SK-N-SH (cell line): ENCODE data around the gene COX6A1. TPM values are rescaled to one million over a fixed set of nuclear protein-coding genes. Genes with fewer than 3 reads are reported as not detected.

ENCODE experiments used
- CTCF ChIA-PET: fragments of 300-600, 350-600 bp; formaldehyde crosslinking; extraction: SDS; loops from one replicate; lab custom pipeline; 2021; lab: Yijun Ruan, JAX
- POLR2A ChIA-PET: fragments of 350-600 bp; sonication (Branson Sonifier 250); formaldehyde crosslinking; extraction: SDS; loops from one replicate; lab custom pipeline; 2020; ENCODE audit warnings: antibody characterized with exemption, inconsistent platforms; lab: Yijun Ruan, JAX
- DNase-seq: peaks from one replicate; pipeline ENCODE4 v3.0.0; 2012
- H2AFZ ChIP-seq: fragments of 200-600 bp; sonication (generic); 2 replicates; pipeline ENCODE4 v1.8.1; 2016; ENCODE audit warnings: antibody characterized with exemption, mild to moderate bottlenecking, low read depth
- H3F3A ChIP-seq: fragments of 200-600 bp; sonication (generic); replicated peaks from 2 replicates; pipeline ENCODE3; 2016; ENCODE audit warnings: antibody characterized with exemption, mild to moderate bottlenecking; ENCODE audit not compliant: insufficient read depth
- H3K27ac ChIP-seq, 2 experiments: fragments of 200-500 bp in 1 of 2; fragments of 200-600 bp in 1 of 2; sonication (Bioruptor generic) in 1 of 2; sonication (generic), shearing (Covaris generic) in 1 of 2; 2 replicates each; pipeline versions ENCODE4 v1.5.1 to v1.6.1; 2014 to 2016; ENCODE audit warnings: low read depth in 2 of 2, inconsistent platforms in 1 of 2, low read length in 1 of 2, mild to moderate bottlenecking in 1 of 2, mixed read lengths in 1 of 2
- H3K27me3 ChIP-seq: fragments of 200-600 bp; sonication (generic), shearing (Covaris generic); 2 replicates; pipeline ENCODE4 v1.6.1; 2016; ENCODE audit warnings: mixed run types; ENCODE audit not compliant: insufficient read depth
- H3K36me3 ChIP-seq, 2 experiments: fragments of 200-500 bp in 1 of 2; fragments of 200-600 bp in 1 of 2; sonication (Bioruptor generic) in 1 of 2; sonication (generic) in 1 of 2; replicated peaks in 1 of 2; 2 replicates each; pipeline versions ENCODE3 to v1.5.1; 2014 to 2016; ENCODE audit warnings: low read length in 1 of 2, mild to moderate bottlenecking in 1 of 2; ENCODE audit not compliant: insufficient read depth in 2 of 2, control insufficient read depth in 1 of 2
- H3K4me1 ChIP-seq, 2 experiments: fragments of 200-500 bp in 1 of 2; fragments of 200-600 bp in 1 of 2; sonication (Bioruptor generic) in 1 of 2; sonication (generic), shearing (Covaris generic) in 1 of 2; 2 replicates each; pipeline versions ENCODE4 v1.5.1 to v1.6.1; 2014 to 2016; ENCODE audit warnings: low read depth in 1 of 2, low read length in 1 of 2, mixed run types in 1 of 2; ENCODE audit not compliant: insufficient read depth in 2 of 2, control insufficient read depth in 1 of 2
- H3K4me2 ChIP-seq: fragments of 200-600 bp; sonication (generic), shearing (Covaris generic); 2 replicates; pipeline ENCODE4 v1.6.1; 2017; ENCODE audit warnings: mixed run types
- H3K4me3 ChIP-seq, 2 experiments: fragments of 200-500 bp in 1 of 2; fragments of 200-600 bp in 1 of 2; sonication (Bioruptor generic) in 1 of 2; sonication (generic), shearing (Covaris generic) in 1 of 2; 2 replicates each; pipeline versions ENCODE4 v1.5.1 to v1.8.1; 2014 to 2016; ENCODE audit warnings: low read depth in 2 of 2, inconsistent platforms in 1 of 2, low read length in 1 of 2, mild to moderate bottlenecking in 1 of 2, mixed read lengths in 1 of 2, moderate library complexity in 1 of 2
- H3K79me2 ChIP-seq: fragments of 200-600 bp; sonication (generic); 2 replicates; pipeline ENCODE4 v1.8.1; 2017; ENCODE audit warnings: mild to moderate bottlenecking; ENCODE audit not compliant: insufficient read depth
- H3K9ac ChIP-seq: fragments of 200-600 bp; sonication (generic); 2 replicates; pipeline ENCODE4 v1.6.1; 2017; ENCODE audit warnings: mixed run types
- H3K9me2 ChIP-seq: fragments of 200-600 bp; sonication (generic); 2 replicates; pipeline ENCODE4 v1.6.1; 2017; ENCODE audit warnings: mixed run types
- H3K9me3 ChIP-seq: fragments of 200-600 bp; sonication (generic); 2 replicates; pipeline ENCODE4 v1.6.1; 2017; ENCODE audit warnings: mixed run types, mild to moderate bottlenecking, moderate library complexity
- H4K20me1 ChIP-seq: fragments of 200-600 bp; sonication (generic); 2 replicates; pipeline ENCODE4 v1.6.1; 2017; ENCODE audit warnings: mild to moderate bottlenecking, mixed run types; ENCODE audit not compliant: insufficient read depth
- CTCF ChIP-seq: fragments of 200-600 bp; sonication (generic); IDR thresholded peaks from 2 replicates; pipeline ENCODE4 v1.6.1; 2017; ENCODE audit warnings: antibody characterized with exemption, mild to moderate bottlenecking, moderate library complexity
- EP300 ChIP-seq, 2 experiments: IDR thresholded peaks; 2 replicates each; pipeline versions ENCODE4 v1.4.0 to v1.6.1; 2012; ENCODE audit warnings: borderline replicate concordance in 1 of 2, low read depth in 1 of 2, low read length in 1 of 2
- EZH2phosphoT487 ChIP-seq: fragments of 200-600 bp; sonication (generic); IDR thresholded peaks from 2 replicates; pipeline ENCODE4 v1.6.1; 2017; ENCODE audit warnings: low read depth, mixed run types, mild to moderate bottlenecking, antibody characterized with exemption, moderate library complexity, borderline replicate concordance
- FOSL2 ChIP-seq: IDR thresholded peaks from 2 replicates; pipeline ENCODE4 v1.4.0; 2012; ENCODE audit warnings: low read depth, mild to moderate bottlenecking, moderate library complexity, borderline replicate concordance
- FOXJ3 ChIP-seq: sonication (generic); formaldehyde crosslinking; IDR thresholded peaks from 2 replicates; pipeline ENCODE4 v1.5.1; 2020; ENCODE audit warnings: mild to moderate bottlenecking, missing genetic modification reagents
- GABPA ChIP-seq: IDR thresholded peaks from 2 replicates; pipeline ENCODE4 v1.4.0; 2012; ENCODE audit warnings: low read depth, mild to moderate bottlenecking
- IRF3 ChIP-seq: fragments of 150-350 bp; IDR thresholded peaks from 2 replicates; pipeline ENCODE4 v1.6.1; 2016; ENCODE audit warnings: mild to moderate bottlenecking, low read depth, low read length
- PBX3 ChIP-seq: IDR thresholded peaks from 2 replicates; pipeline ENCODE4; 2012
- RAD21 ChIP-seq: IDR thresholded peaks from 2 replicates; pipeline ENCODE4 v1.6.1; 2012; ENCODE audit warnings: mild to moderate bottlenecking, low read length
- RCOR1 ChIP-seq: fragments of 150-350 bp; IDR thresholded peaks from 2 replicates; pipeline ENCODE4 v1.6.1; 2017; ENCODE audit warnings: antibody characterized with exemption, low read length
- RXRA ChIP-seq: IDR thresholded peaks from 2 replicates; pipeline ENCODE4 v1.4.0; 2012; ENCODE audit warnings: low read depth, mild to moderate bottlenecking, borderline replicate concordance
- SIN3A ChIP-seq: IDR thresholded peaks from 2 replicates; pipeline ENCODE4 v1.6.1; 2012; ENCODE audit warnings: low read depth, mild to moderate bottlenecking, low read length, moderate library complexity, borderline replicate concordance
- TAF1 ChIP-seq: IDR thresholded peaks from 2 replicates; pipeline ENCODE4 v1.6.1; 2012; ENCODE audit warnings: low read depth, mild to moderate bottlenecking, low read length, moderate library complexity, borderline replicate concordance
- TCF12 ChIP-seq: IDR thresholded peaks from 2 replicates; pipeline ENCODE4 v1.4.0; 2012
- ZBTB33 ChIP-seq: IDR thresholded peaks from 2 replicates; pipeline ENCODE4 v1.4.0; 2012; ENCODE audit warnings: low read depth, borderline replicate concordance
- WGBS: methylation state at CpG from one replicate; pipeline ENCODE4 v1.1.6; 2017; ENCODE audit warnings: low lambda C conversion rate; 5-methylcytosine and 5-hydroxymethylcytosine counted together
- polyA plus RNA-seq, 3 experiments: library from polyadenylated mRNA; depleted of rRNA; stranded (reverse); fragments of >200 nt; gene quantifications; 2 replicates each; pipeline ENCODE4 v1.2.3, GENCODE V29; 2012

Gene COX6A1
- polyA plus RNA-seq, 1 of the 3 experiments (the other 2 are of a cell fraction), result 1,199 TPM

- Histone ChIP-seq H3F3A (no peaks in the 10 kb centered on the region), H2AFZ (no peak overlapping the region), H3K9me3 (no peaks in the 10 kb centered on the region), H3K27me3 (no peaks in the 10 kb centered on the region), H4K20me1 (no peaks in the 10 kb centered on the region), H3K4me3 (no peak overlapping the region), H3K9me2 (no peaks in the 10 kb centered on the region), H3K27ac (no peak overlapping the region), H3K9ac (no peak overlapping the region), H3K4me1 (no peaks in the 10 kb centered on the region), H3K79me2 (no peaks in the 10 kb centered on the region), H3K36me3 (no peaks in the 10 kb centered on the region), H3K4me2 (no peak overlapping the region)
- POLR2A ChIA-PET, result no interaction called here
- no peak for DNase-seq
- CTCF ChIA-PET, result no interaction called here
- 69% methylated on average over 7 of the region's 7 CpGs for WGBS
- TF ChIP-seq RXRA (no peak), FOSL2 (no peak), TAF1 (no peak), FOXJ3 (CRISPR knock-in tag) (no peak), RCOR1 (no peak), RAD21 (no peak)
Measured at GRCh38 chr12:120412421-120412820, 25.5 kb upstream of the COX6A1 start.

- H3K9me2 ChIP-seq, result no peaks in the 10 kb centered on the region
- POLR2A ChIA-PET, result no interaction called here
- no peaks in the 10 kb centered on the region for H4K20me1 ChIP-seq
- no peaks in the 10 kb centered on the region for H3F3A ChIP-seq
- no peak overlapping the region for H3K4me2 ChIP-seq
- no peak overlapping the region for H3K9ac ChIP-seq
- no peaks in the 10 kb centered on the region for H3K36me3 ChIP-seq
- WGBS, result 73% methylated on average over 11 of the region's 13 CpGs
- H3K4me1 ChIP-seq, result no peaks in the 10 kb centered on the region
- no peaks in the 10 kb centered on the region; the same call in 1 of the 2 replicates for H3K27me3 ChIP-seq
- H3K27ac ChIP-seq, result no peak overlapping the region
- H3K4me3 ChIP-seq, result no peak overlapping the region
- no peaks in the 10 kb centered on the region for H3K79me2 ChIP-seq
- H3K9me3 ChIP-seq, result no peaks in the 10 kb centered on the region
- CTCF ChIA-PET, result interaction anchor here (8.6 kb wide), 1 partner anchor 16 kb away, joined by 61 read pairs; no protein-coding TSS in a partner anchor
- no peak overlapping the region for H2AFZ ChIP-seq
- no peak for DNase-seq
- TF ChIP-seq SIN3A (no peak), EZH2phosphoT487 (no peak), TCF12 (no peak), ZBTB33 (no peak), RXRA (no peak), EP300 (IDR thresholded peaks at IDR 0.05; ENCODE audit: borderline replicate concordance in 1 of 2, low read depth in 1 of 2, low read length in 1 of 2) (no peak), GABPA (no peak), CTCF (no peak), PBX3 (no peak), IRF3 (no peak)
- TF ChIP-seq, all 33 proteins: peak for 0
Measured at GRCh38 chr12:120413901-120414695, 23.8 kb upstream of the COX6A1 start.
